Endothelial cell of umbilical vein (primary cell): ENCODE measurements around the gene WASHC2C. TPM values are rescaled to one million over a fixed set of nuclear protein-coding genes. Genes with fewer than 3 reads are reported as not detected.

ENCODE experiments used
- BruUV-seq: library from RNA; stranded (reverse); fragments of 400-500 nt; replicated peaks from 2 replicates; lab custom pipeline; 2021; lab: Mats Ljungman, UMichigan
- CTCF ChIA-PET: fragments of 300-600, 350-600 bp; sonication (Branson Sonifier 250); formaldehyde crosslinking; loops from one replicate; lab custom pipeline; 2021; ENCODE audit warnings: antibody characterized with exemption, inconsistent platforms; lab: Charles Lee
- POLR2A ChIA-PET: fragments of 300-600, 350-600 bp; sonication (Branson Sonifier 250); formaldehyde crosslinking; loops from one replicate; lab custom pipeline; 2021; ENCODE audit warnings: antibody characterized with exemption, inconsistent platforms; lab: Charles Lee
- DNase-seq: peaks from one replicate; pipeline ENCODE4 v3.0.0-alpha.2; 2011; ENCODE audit warnings: low read depth, low spot score
- FAIRE-seq: peaks from 2 replicates; lab custom pipeline; 2011; peaks lifted over from hg19 to GRCh38; lab: Jason Lieb, UNC
- H2AFZ ChIP-seq: 2 replicates; pipeline ENCODE4 v1.6.0; 2012; ENCODE audit warnings: low read depth, low read length, control low read depth, inconsistent platforms
- H3K27ac ChIP-seq: 2 replicates; pipeline ENCODE4 v1.5.1; 2011; ENCODE audit warnings: low read depth, mild to moderate bottlenecking, control low read depth, low read length, moderate library complexity; ENCODE audit not compliant: insufficient read depth
- H3K27me3 ChIP-seq, 2 experiments: 2 replicates each; pipeline versions ENCODE4 v1.6.0 to v1.6.1; 2011; ENCODE audit warnings: low read length in 2 of 2, mixed read lengths in 1 of 2; ENCODE audit not compliant: control insufficient read depth in 2 of 2, insufficient read depth in 2 of 2
- H3K36me3 ChIP-seq, 2 experiments: 2 replicates in 1 of 2; 3 replicates in 1 of 2; pipeline ENCODE4 v1.5.1; 2011; ENCODE audit warnings: low read length in 2 of 2, mild to moderate bottlenecking in 1 of 2, moderate library complexity in 1 of 2; ENCODE audit not compliant: control insufficient read depth in 2 of 2, insufficient read depth in 2 of 2; ENCODE audit errors: extremely low read depth in 1 of 2
- H3K4me1 ChIP-seq: 3 replicates; pipeline ENCODE4 v1.5.1; 2011; ENCODE audit warnings: mild to moderate bottlenecking, low read length; ENCODE audit not compliant: control insufficient read depth, insufficient read depth; ENCODE audit errors: extremely low read depth
- H3K4me2 ChIP-seq: 2 replicates; pipeline ENCODE4 v1.6.1; 2011; ENCODE audit warnings: low read length, control low read depth, mixed read lengths; ENCODE audit not compliant: insufficient read depth
- H3K4me3 ChIP-seq, 3 experiments: fragments of 200-600 bp in 1 of 3; sonication (generic), shearing (Covaris generic) in 1 of 3; replicated peaks in 1 of 3; 2 replicates each; pipeline ENCODE4 v1.5.1; 2011 to 2016; ENCODE audit warnings: control low read depth in 3 of 3, low read length in 3 of 3, mild to moderate bottlenecking in 2 of 3, inconsistent platforms in 1 of 3, low read depth in 1 of 3, moderate library complexity in 1 of 3; ENCODE audit not compliant: insufficient read depth in 1 of 3
- H3K79me2 ChIP-seq: 2 replicates; pipeline ENCODE4 v1.6.0; 2012; ENCODE audit warnings: low read length, inconsistent platforms; ENCODE audit not compliant: control insufficient read depth, insufficient read depth
- H3K9ac ChIP-seq: replicated peaks from 2 replicates; pipeline ENCODE3; 2011; ENCODE audit warnings: low read length, control low read depth; ENCODE audit not compliant: insufficient read depth; ENCODE audit errors: extremely low read depth
- H3K9me1 ChIP-seq: replicated peaks from 3 replicates; pipeline ENCODE4 v1.6.0; 2011; ENCODE audit warnings: mild to moderate bottlenecking, low read length; ENCODE audit not compliant: control insufficient read depth, insufficient read depth; ENCODE audit errors: extremely low read depth
- H3K9me3 ChIP-seq: replicated peaks from 2 replicates; pipeline ENCODE4 v1.5.1; 2012; ENCODE audit warnings: low read length, inconsistent platforms; ENCODE audit not compliant: control insufficient read depth, insufficient read depth
- H4K20me1 ChIP-seq: replicated peaks from 2 replicates; pipeline ENCODE3; 2011; ENCODE audit warnings: mild to moderate bottlenecking, low read length; ENCODE audit not compliant: control insufficient read depth, insufficient read depth; ENCODE audit errors: extremely low read depth
- EZH2 ChIP-seq: IDR thresholded peaks from 2 replicates; pipeline ENCODE4 v1.6.1; 2012; ENCODE audit warnings: borderline replicate concordance, low read depth, mild to moderate bottlenecking, moderate library complexity, low read length, inconsistent platforms; ENCODE audit not compliant: severe bottlenecking
- FOS ChIP-seq: IDR thresholded peaks from 2 replicates; pipeline ENCODE4 v1.6.1; 2011; ENCODE audit warnings: mild to moderate bottlenecking, low read length, moderate library complexity, borderline replicate concordance; ENCODE audit not compliant: insufficient read depth
- GATA2 ChIP-seq: IDR thresholded peaks from 2 replicates; pipeline ENCODE4 v1.7.0; 2011; ENCODE audit warnings: low read depth, mild to moderate bottlenecking, moderate library complexity, mixed read lengths, low read length; ENCODE audit not compliant: insufficient read length, insufficient read depth
- JUN ChIP-seq: IDR thresholded peaks from 2 replicates; pipeline ENCODE4 v1.6.1; 2011; ENCODE audit warnings: borderline replicate concordance, low read depth; ENCODE audit not compliant: insufficient read length, insufficient read depth
- MYC ChIP-seq: IDR thresholded peaks from one replicate; pipeline ENCODE4 v1.6.1; 2011; ENCODE audit warnings: mild to moderate bottlenecking, low read depth, low read length
- POLR2A ChIP-seq: IDR thresholded peaks from 2 replicates; pipeline ENCODE4 v1.6.1; 2012; ENCODE audit warnings: low read depth, mild to moderate bottlenecking, control low read depth, low read length
- POLR2AphosphoS5 ChIP-seq: IDR thresholded peaks from 2 replicates; pipeline ENCODE4 v1.6.1; 2012; ENCODE audit warnings: low read depth, mild to moderate bottlenecking, control low read depth, low read length, moderate library complexity; ENCODE audit not compliant: insufficient read depth
- dilution Hi-C: fragments of 300-500 bp; cut with MboI; formaldehyde crosslinking; loops from one replicate; pipeline ENCODE4 v1.15.0; 2019; ENCODE audit warnings: low sequenced_read_pairs; ENCODE audit not compliant: extremely low pct_ligation_motif_present
- intact Hi-C: fragments of 100-400 bp; cut with micrococcal nuclease; formaldehyde crosslinking; loops from one replicate; pipeline ENCODE4 v1.10.0; 2022
- polyA plus RNA-seq, 4 experiments: library from polyadenylated mRNA; depleted of rRNA in 3 of 4; stranded (reverse) in 3 of 4; unstranded in 1 of 4; fragments of >200 nt; gene quantifications; 2 replicates each; pipeline versions ENCODE4 v1.2.1 to v1.2.3, GENCODE V29; 2011 to 2012; ENCODE audit warnings: missing spikeins in 1 of 4
- total RNA-seq: library from RNA; stranded (reverse); gene quantifications from 2 replicates; pipeline ENCODE4 v1.2.3, GENCODE V29; 2021
- TF ChIP-seq, protein P1 (sequence below), 2 donors: IDR thresholded peaks; 1 replicate in 1 of 2; 2 replicates in 1 of 2; pipeline ENCODE4 v1.5.1; 2011; ENCODE audit warnings: low read length in 2 of 2, mild to moderate bottlenecking in 2 of 2, moderate library complexity in 2 of 2, control low read depth in 1 of 2, inconsistent platforms in 1 of 2, low read depth in 1 of 2; ENCODE audit not compliant: insufficient read depth in 1 of 2; ENCODE audit errors: extremely low read depth in 1 of 2
- TF ChIP-seq, protein P2 (sequence below): IDR thresholded peaks from 2 replicates; pipeline ENCODE4 v1.6.1; 2011; ENCODE audit not compliant: insufficient read depth, insufficient read length

The WASHC2C gene
- total and polyA plus RNA-seq, 2 donors (not counting 3 experiments of a cell fraction or from before 2014, with no cell fraction given) = 13.9 to 48.6 TPM

DNA sequence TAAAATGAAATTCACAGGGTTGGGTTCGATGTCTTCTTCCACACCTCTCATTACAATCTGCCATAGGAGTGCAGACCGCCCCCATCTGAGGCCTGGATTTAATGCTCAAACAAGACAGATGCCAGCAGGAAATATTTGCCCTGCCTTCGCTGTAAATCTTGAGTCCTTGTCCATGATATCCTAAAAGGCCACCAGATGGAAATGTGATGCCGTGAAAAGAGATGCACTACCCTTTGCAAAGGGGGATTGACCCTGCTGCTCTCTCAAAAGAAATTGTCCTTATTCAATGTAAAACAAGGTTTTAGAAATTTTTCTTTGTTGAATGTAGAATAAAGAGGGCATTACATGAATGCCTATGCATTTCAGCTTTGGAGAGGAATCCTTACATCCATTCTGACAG lies 82.8 kb downstream of the WASHC2C start:
- ChIA-PET POLR2A (no interaction called here), CTCF (no interaction called here)
- Histone ChIP-seq H3K79me2 (no peaks in the 10 kb centered on the region), H3K27ac (no peak overlapping the region), H3K4me1 (no peaks in the 10 kb centered on the region), H3K36me3 (no peaks in the 10 kb centered on the region), H3K9me3 (no peaks in the 10 kb centered on the region), H3K9ac (no peak overlapping the region), H2AFZ (no peak overlapping the region), H4K20me1 (no peaks in the 10 kb centered on the region), H3K4me3 (no peak overlapping the region), H3K27me3 (no peaks in the 10 kb centered on the region), H3K9me1 (no peaks in the 10 kb centered on the region), H3K4me2 (no peak overlapping the region)
- dilution Hi-C loops (no loop called here), intact Hi-C loops (no loop called here)
- DNase-seq (no peak), FAIRE-seq (no peak)
- TF ChIP-seq, protein P1, sequence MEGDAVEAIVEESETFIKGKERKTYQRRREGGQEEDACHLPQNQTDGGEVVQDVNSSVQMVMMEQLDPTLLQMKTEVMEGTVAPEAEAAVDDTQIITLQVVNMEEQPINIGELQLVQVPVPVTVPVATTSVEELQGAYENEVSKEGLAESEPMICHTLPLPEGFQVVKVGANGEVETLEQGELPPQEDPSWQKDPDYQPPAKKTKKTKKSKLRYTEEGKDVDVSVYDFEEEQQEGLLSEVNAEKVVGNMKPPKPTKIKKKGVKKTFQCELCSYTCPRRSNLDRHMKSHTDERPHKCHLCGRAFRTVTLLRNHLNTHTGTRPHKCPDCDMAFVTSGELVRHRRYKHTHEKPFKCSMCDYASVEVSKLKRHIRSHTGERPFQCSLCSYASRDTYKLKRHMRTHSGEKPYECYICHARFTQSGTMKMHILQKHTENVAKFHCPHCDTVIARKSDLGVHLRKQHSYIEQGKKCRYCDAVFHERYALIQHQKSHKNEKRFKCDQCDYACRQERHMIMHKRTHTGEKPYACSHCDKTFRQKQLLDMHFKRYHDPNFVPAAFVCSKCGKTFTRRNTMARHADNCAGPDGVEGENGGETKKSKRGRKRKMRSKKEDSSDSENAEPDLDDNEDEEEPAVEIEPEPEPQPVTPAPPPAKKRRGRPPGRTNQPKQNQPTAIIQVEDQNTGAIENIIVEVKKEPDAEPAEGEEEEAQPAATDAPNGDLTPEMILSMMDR (IDR thresholded peaks at IDR 0.05; ENCODE audit: extremely low read depth in 1 of 2, insufficient read depth in 1 of 2, low read depth in 1 of 2, low read length in 2 of 2) = no peak
- no peak for TF ChIP-seq JUN
- no TSS peak for BruUV-seq

DNA sequence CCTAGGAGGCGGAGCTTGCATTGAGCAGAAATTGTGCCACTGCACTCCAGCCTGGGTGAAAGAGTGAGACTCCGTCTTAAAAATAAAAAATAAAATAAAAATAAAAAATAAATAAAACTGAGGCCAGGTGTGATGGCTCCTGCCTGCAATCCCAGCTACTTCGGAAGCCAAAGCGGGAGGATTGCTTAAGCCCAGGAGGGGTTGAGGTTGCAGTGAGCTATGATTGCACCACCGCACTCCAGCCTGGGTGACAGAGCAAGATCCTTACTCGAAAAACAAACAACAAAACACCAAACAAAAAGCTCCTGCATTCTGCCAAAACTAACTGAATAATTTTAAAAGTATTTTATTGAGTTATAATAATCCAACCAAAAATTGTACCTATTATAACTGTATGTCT lies 84.0 kb downstream of the WASHC2C start:
- Histone ChIP-seq H4K20me1 (no peaks in the 10 kb centered on the region), H2AFZ (no peak overlapping the region), H3K4me2 (no peak overlapping the region), H3K79me2 (no peaks in the 10 kb centered on the region), H3K36me3 (no peaks in the 10 kb centered on the region), H3K27ac (no peak overlapping the region), H3K9ac (no peak overlapping the region), H3K4me1 (no peaks in the 10 kb centered on the region), H3K9me3 (no peaks in the 10 kb centered on the region), H3K4me3 (no peak overlapping the region), H3K9me1 (no peaks in the 10 kb centered on the region), H3K27me3 (no peaks in the 10 kb centered on the region)
- FAIRE-seq = no peak
- TF ChIP-seq EZH2 (no peak), MYC (no peak), JUN (no peak), POLR2A (no peak), POLR2AphosphoS5 (no peak), GATA2 (no peak), FOS (no peak)
- TF ChIP-seq, protein P2, sequence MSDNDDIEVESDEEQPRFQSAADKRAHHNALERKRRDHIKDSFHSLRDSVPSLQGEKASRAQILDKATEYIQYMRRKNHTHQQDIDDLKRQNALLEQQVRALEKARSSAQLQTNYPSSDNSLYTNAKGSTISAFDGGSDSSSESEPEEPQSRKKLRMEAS = no peak
- TF ChIP-seq, protein P1 (IDR thresholded peaks at IDR 0.05; ENCODE audit: extremely low read depth in 1 of 2, insufficient read depth in 1 of 2, low read depth in 1 of 2, low read length in 2 of 2) = no peak
- intact Hi-C loops = no loop called here
- BruUV-seq = no TSS peak
- POLR2A ChIA-PET = no interaction called here
- dilution Hi-C loops = no loop called here
- no peak for DNase-seq
- CTCF ChIA-PET = no interaction called here
